ENCODE data around the gene RAPGEF6. TPM values are rescaled to one million over a fixed set of nuclear protein-coding genes. Genes with fewer than 3 reads are reported as not detected.

RAPGEF6 gene
- total RNA-seq, 2 experiments from 2014 or later = 27.0 to 34.1 TPM

DNA sequence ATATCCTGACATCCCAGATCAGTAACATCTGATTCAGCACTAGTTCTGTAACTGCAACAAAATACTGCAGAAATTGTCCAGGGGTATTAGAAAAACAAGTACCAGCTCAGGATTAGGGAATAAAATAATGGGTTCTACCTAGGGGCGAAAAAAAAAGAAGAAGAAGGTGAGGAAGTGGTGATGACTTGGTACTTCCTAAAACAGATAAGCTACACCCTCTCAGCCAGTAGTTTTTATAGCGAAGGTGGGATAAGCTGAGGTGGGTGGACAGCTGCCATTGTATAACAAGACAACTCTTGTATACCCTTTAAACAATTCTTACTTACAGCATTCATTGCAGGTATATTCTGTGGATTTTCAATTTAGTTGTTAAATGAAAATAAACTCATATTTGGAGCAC is 19.1 kb downstream of the RAPGEF6 start:
- Mint-ChIP-seq H3K4me3 (no peak overlapping the region), H3K9me3 (peaks cover 15% of the 10 kb centered on the region), H3K27me3 (no peaks in the 10 kb centered on the region), H3K36me3 (ENCODE audit: low read depth) (peaks cover 36% of the 10 kb centered on the region), H3K27ac (no peak overlapping the region), H3K4me1 (ENCODE audit: low read depth) (peaks cover 50% of the 10 kb centered on the region)
- TF ChIP-seq, protein P1, sequence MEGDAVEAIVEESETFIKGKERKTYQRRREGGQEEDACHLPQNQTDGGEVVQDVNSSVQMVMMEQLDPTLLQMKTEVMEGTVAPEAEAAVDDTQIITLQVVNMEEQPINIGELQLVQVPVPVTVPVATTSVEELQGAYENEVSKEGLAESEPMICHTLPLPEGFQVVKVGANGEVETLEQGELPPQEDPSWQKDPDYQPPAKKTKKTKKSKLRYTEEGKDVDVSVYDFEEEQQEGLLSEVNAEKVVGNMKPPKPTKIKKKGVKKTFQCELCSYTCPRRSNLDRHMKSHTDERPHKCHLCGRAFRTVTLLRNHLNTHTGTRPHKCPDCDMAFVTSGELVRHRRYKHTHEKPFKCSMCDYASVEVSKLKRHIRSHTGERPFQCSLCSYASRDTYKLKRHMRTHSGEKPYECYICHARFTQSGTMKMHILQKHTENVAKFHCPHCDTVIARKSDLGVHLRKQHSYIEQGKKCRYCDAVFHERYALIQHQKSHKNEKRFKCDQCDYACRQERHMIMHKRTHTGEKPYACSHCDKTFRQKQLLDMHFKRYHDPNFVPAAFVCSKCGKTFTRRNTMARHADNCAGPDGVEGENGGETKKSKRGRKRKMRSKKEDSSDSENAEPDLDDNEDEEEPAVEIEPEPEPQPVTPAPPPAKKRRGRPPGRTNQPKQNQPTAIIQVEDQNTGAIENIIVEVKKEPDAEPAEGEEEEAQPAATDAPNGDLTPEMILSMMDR (IDR thresholded peaks at IDR 0.05) = no peak
- no peak for ATAC-seq
- intact Hi-C loops (cut with micrococcal nuclease) = no loop called here
- CTCF ChIA-PET = interaction anchor here (2.0 kb wide), 1 partner anchor 26 kb away, joined by 5 read pairs; no protein-coding TSS in a partner anchor
- POLR2A ChIA-PET = no interaction called here
- DNase-seq = no peak

GRCh38 chr5:131613423-131613822 is 21.6 kb downstream of the RAPGEF6 start:
- H3K27ac Mint-ChIP-seq = no peak overlapping the region
- no peak for ATAC-seq

DNA sequence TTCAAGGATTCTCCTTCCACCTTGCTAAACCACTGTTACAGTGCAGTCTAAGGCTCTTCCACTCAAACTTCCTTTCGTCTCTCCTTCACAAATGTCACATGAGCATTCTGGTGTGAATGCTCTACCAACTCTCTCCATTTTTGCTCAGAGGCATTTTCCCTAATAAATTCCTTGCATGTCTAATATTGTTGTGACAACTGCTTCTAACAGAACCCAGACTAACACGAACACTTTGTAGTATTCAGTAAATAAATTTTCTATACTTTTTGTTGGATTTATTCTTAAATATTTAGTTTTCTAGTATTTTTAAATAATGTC is 24.0 kb downstream of the RAPGEF6 start:
- no peak for ATAC-seq
- Mint-ChIP-seq H3K27ac (no peak overlapping the region), H3K36me3 (ENCODE audit: low read depth) (peaks cover 39% of the 10 kb centered on the region), H3K27me3 (no peaks in the 10 kb centered on the region), H3K9me3 (peaks cover 15% of the 10 kb centered on the region), H3K4me1 (ENCODE audit: low read depth) (peaks cover 58% of the 10 kb centered on the region), H3K4me3 (no peak overlapping the region)
- CTCF ChIA-PET = interaction anchor here (1.0 to 3.0 kb wide), 2 partner anchors 12 to 22 kb away, joined by 3 to 14 read pairs; no protein-coding TSS in a partner anchor
- POLR2A ChIA-PET = no interaction called here
- no peak for DNase-seq
- TF ChIP-seq, protein P1 (IDR thresholded peaks at IDR 0.05) = no peak
- intact Hi-C loops (cut with micrococcal nuclease) = no loop called here

More at GRCh38 chr5:131613423-131613822, 21.6 kb downstream of the RAPGEF6 start:
- no peak for DNase-seq
- TF ChIP-seq, protein P1 (IDR thresholded peaks at IDR 0.05) = no peak
- Mint-ChIP-seq H3K27me3 (no peaks in the 10 kb centered on the region), H3K9me3 (peaks cover 15% of the 10 kb centered on the region), H3K4me1 (ENCODE audit: low read depth) (peaks cover 55% of the 10 kb centered on the region), H3K4me3 (no peak overlapping the region), H3K36me3 (ENCODE audit: low read depth) (peaks cover 46% of the 10 kb centered on the region)
- POLR2A ChIA-PET = interaction anchor here (1.2 kb wide), 1 partner anchor 19 kb away, joined by 4 read pairs; no protein-coding TSS in a partner anchor
- CTCF ChIA-PET = interaction anchor here (0.9 to 2.5 kb wide), 3 partner anchors 12 to 24 kb away, joined by 3 to 9 read pairs (median 3); no protein-coding TSS in a partner anchor
- intact Hi-C loops (cut with micrococcal nuclease) = no loop called here

GRCh38 chr5:131610198-131611063 is 24.6 kb downstream of the RAPGEF6 start:
- POLR2A ChIA-PET = interaction anchor here (0.7 kb wide), 1 partner anchor 22 kb away, joined by 3 read pairs; no protein-coding TSS in a partner anchor
- H3K4me1 Mint-ChIP-seq (ENCODE audit: low read depth) = peaks cover 54% of the 10 kb centered on the region

More at GRCh38 chr5:131610198-131611063, 24.6 kb downstream of the RAPGEF6 start:
- ATAC-seq (no peak), DNase-seq (no peak)
- H3K36me3 Mint-ChIP-seq (ENCODE audit: low read depth) = peaks cover 34% of the 10 kb centered on the region
- no peaks in the 10 kb centered on the region for H3K27me3 Mint-ChIP-seq
- H3K9me3 Mint-ChIP-seq = peaks cover 12% of the 10 kb centered on the region
- H3K27ac Mint-ChIP-seq = no peak overlapping the region
- TF ChIP-seq, protein P1 (IDR thresholded peaks at IDR 0.05) = no peak
- CTCF ChIA-PET = interaction anchor here (1.0 to 3.0 kb wide), 3 partner anchors 12 to 21 kb away, joined by 3 to 14 read pairs (median 4); no protein-coding TSS in a partner anchor
- no peak overlapping the region for H3K4me3 Mint-ChIP-seq
- intact Hi-C loops (cut with micrococcal nuclease) = no loop called here

All from activated CD8-positive, alpha-beta T cell treated with anti-CD3 and anti-CD28 coated beads for 36 hours (primary cell).